BJ (cell line): ENCODE measurements around the gene TSPAN5. TPM values are rescaled to one million over a fixed set of nuclear protein-coding genes. Genes with fewer than 3 reads are reported as not detected.

Experiments used
- CTCF ChIA-PET: fragments of 350-600 bp; formaldehyde crosslinking; extraction: SDS; loops from one replicate; lab custom pipeline; 2021; ENCODE audit warnings: antibody characterized with exemption, inconsistent platforms; lab: Yijun Ruan, JAX
- POLR2A ChIA-PET: fragments of 300-600 bp; sonication (Branson Sonifier 250); formaldehyde crosslinking; extraction: SDS; loops from one replicate; lab custom pipeline; 2021; ENCODE audit warnings: antibody characterized with exemption; lab: Charles Lee
- DNase-seq: peaks from one replicate; pipeline ENCODE4 v3.0.0-alpha.2; 2011; ENCODE audit warnings: low read depth
- H3K27me3 ChIP-seq: 2 replicates; pipeline ENCODE4 v1.6.0; 2011; ENCODE audit warnings: low read length; ENCODE audit not compliant: control insufficient read depth, insufficient read depth
- H3K36me3 ChIP-seq: 2 replicates; pipeline ENCODE4 v1.5.1; 2011; ENCODE audit warnings: low read length; ENCODE audit not compliant: control insufficient read depth, insufficient read depth
- H3K4me3 ChIP-seq: 2 replicates; pipeline ENCODE4 v1.5.1; 2011; ENCODE audit warnings: low read depth, mild to moderate bottlenecking, control low read depth, low read length
- polyA plus RNA-seq: library from polyadenylated mRNA; depleted of rRNA; stranded (reverse); fragments of >200 nt; gene quantifications from 2 replicates; pipeline ENCODE4 v1.2.3, GENCODE V29; 2011
- TF ChIP-seq, protein P1 (sequence below): IDR thresholded peaks from 2 replicates; pipeline ENCODE4 v1.5.1; 2011; ENCODE audit warnings: low read depth, mild to moderate bottlenecking, control low read depth, inconsistent platforms, low read length, moderate library complexity; ENCODE audit not compliant: insufficient read depth

Gene TSPAN5
- polyA plus RNA-seq, 1 experiment, result 74.5 TPM

- Histone ChIP-seq H3K4me3 (no peak overlapping the region), H3K27me3 (no peaks in the 10 kb centered on the region), H3K36me3 (no peaks in the 10 kb centered on the region)
- TF ChIP-seq, protein P1, sequence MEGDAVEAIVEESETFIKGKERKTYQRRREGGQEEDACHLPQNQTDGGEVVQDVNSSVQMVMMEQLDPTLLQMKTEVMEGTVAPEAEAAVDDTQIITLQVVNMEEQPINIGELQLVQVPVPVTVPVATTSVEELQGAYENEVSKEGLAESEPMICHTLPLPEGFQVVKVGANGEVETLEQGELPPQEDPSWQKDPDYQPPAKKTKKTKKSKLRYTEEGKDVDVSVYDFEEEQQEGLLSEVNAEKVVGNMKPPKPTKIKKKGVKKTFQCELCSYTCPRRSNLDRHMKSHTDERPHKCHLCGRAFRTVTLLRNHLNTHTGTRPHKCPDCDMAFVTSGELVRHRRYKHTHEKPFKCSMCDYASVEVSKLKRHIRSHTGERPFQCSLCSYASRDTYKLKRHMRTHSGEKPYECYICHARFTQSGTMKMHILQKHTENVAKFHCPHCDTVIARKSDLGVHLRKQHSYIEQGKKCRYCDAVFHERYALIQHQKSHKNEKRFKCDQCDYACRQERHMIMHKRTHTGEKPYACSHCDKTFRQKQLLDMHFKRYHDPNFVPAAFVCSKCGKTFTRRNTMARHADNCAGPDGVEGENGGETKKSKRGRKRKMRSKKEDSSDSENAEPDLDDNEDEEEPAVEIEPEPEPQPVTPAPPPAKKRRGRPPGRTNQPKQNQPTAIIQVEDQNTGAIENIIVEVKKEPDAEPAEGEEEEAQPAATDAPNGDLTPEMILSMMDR, result no peak
- POLR2A ChIA-PET, result no interaction called here
- no peak for DNase-seq
- CTCF ChIA-PET, result no interaction called here
These were observed 58.7 kb downstream of the TSPAN5 start for GRCh38 chr4:98599617-98600205.

DNA sequence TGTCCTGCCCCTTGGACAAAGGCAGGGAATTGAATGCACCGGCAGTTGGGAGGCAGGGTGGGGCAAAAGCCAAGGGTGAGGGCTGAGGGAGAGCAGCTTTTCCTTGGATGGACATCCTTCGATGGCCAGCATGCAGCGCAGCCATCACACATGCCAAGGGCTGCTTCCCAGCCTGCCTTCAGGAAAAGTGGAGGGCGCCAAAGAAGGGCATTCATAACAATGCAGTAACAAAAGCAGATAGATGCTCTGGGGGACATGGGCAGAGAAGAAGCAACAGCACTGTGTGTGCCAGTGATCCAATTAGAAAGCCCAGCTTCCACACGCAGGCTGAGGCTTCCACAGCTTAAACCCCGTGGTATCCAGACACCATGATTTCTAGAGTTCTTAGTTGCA is 71.5 kb downstream of the TSPAN5 start:
- CTCF ChIA-PET, result interaction anchor here (1.6 to 1.7 kb wide), 2 partner anchors 33 to 119 kb away, joined by 4 to 5 read pairs; no protein-coding TSS in a partner anchor

GRCh38 chr4:98586291-98586961 is 72.0 kb downstream of the TSPAN5 start:
- POLR2A ChIA-PET, result interaction anchor here (0.6 kb wide), 1 partner anchor 408 kb away, joined by 4 read pairs; no protein-coding TSS in a partner anchor
- TF ChIP-seq, protein P1, result no peak
- Histone ChIP-seq H3K27me3 (no peaks in the 10 kb centered on the region), H3K36me3 (no peaks in the 10 kb centered on the region), H3K4me3 (no peak overlapping the region)
- DNase-seq, result no peak
- CTCF ChIA-PET, result interaction anchor here (1.6 to 1.7 kb wide), 2 partner anchors 33 to 119 kb away, joined by 4 to 5 read pairs; no protein-coding TSS in a partner anchor

More for the DNA sequence above, 71.5 kb downstream of the TSPAN5 start:
- Histone ChIP-seq H3K36me3 (no peaks in the 10 kb centered on the region), H3K27me3 (no peaks in the 10 kb centered on the region), H3K4me3 (no peak overlapping the region)
- DNase-seq, result no peak
- TF ChIP-seq, protein P1, result no peak
- POLR2A ChIA-PET, result no interaction called here

DNA sequence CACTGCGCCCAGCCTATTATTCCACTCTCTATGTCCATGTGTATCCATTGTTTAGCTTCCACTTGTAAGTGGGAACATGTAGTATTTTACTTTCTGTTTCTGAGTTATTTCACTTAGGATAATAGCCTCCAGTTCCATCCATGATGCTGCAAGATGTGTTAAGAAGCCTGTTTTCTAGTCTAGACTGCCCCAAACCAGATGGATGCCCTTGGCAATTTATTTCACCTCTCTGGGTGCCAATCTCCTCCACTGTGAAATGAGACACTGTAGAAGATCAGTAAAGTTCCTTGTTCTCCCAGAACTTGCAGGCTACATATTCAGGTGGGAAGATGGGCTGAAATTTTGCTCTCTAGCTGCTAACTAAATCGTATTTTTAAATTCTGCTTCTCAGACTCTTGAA is 72.8 kb downstream of the TSPAN5 start:
- POLR2A ChIA-PET, result no interaction called here
- no peaks in the 10 kb centered on the region for H3K27me3 ChIP-seq
- TF ChIP-seq, protein P1, result no peak

DNA sequence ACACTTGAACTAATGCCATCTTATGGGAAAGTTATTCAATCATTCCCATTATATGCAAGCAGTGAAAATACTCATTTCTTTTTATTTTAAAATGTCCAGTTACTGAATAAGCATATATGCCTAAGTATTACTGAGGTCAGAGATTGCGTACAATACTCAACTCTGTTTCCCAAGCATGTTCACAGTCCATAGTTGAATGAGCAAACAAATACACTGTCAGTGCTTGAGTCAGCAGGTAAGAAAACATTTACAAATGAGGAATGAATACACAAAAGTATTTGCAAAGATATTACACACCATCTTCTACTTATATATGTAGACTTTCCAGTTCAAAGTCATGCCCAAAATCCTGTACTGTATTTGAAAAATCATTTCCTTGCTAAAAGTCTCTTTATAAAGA is 74.1 kb downstream of the TSPAN5 start:
- no peak for DNase-seq
- Histone ChIP-seq H3K36me3 (no peaks in the 10 kb centered on the region), H3K27me3 (no peaks in the 10 kb centered on the region), H3K4me3 (no peak overlapping the region)
- TF ChIP-seq, protein P1, result no peak
- POLR2A ChIA-PET, result no interaction called here
- CTCF ChIA-PET, result interaction anchor here (0.9 kb wide), 1 partner anchor 15 kb away, joined by 3 read pairs; no protein-coding TSS in a partner anchor

More for the DNA sequence above, 72.8 kb downstream of the TSPAN5 start:
- no peak for DNase-seq
- H3K36me3 ChIP-seq, result no peaks in the 10 kb centered on the region
- no peak overlapping the region for H3K4me3 ChIP-seq
- CTCF ChIA-PET, result interaction anchor here (1.7 kb wide), 1 partner anchor 118 kb away, joined by 4 read pairs; no protein-coding TSS in a partner anchor
